CD14-positive monocyte (primary cell): ENCODE results near the gene AGAP1. TPM values are rescaled to one million over a fixed set of nuclear protein-coding genes. Genes with fewer than 3 reads are reported as not detected.

Source experiments
- DNase-seq, 3 donors: peaks; one replicate each; pipeline ENCODE4 v3.0.0-alpha.2; 2011 to 2022
- H2AFZ ChIP-seq: 2 replicates; pipeline ENCODE4 v1.6.0; 2012; ENCODE audit warnings: mild to moderate bottlenecking, low read depth, low read length, inconsistent platforms; ENCODE audit not compliant: insufficient read depth, poor library complexity, severe bottlenecking
- H3K27ac ChIP-seq, 2 donors: 1 replicate in 1 of 2; 2 replicates in 1 of 2; pipeline ENCODE4 v1.5.1; 2012 to 2013; ENCODE audit warnings: low read length in 2 of 2, control low read depth in 1 of 2, inconsistent platforms in 1 of 2, low read depth in 1 of 2, mild to moderate bottlenecking in 1 of 2
- H3K27me3 ChIP-seq, 2 donors: one replicate each; pipeline versions ENCODE4 v1.6.0 to v1.6.1; 2011 to 2013; ENCODE audit warnings: low read length in 2 of 2; ENCODE audit not compliant: control insufficient read depth in 2 of 2, insufficient read depth in 2 of 2
- H3K36me3 ChIP-seq, 2 donors: replicated peaks in 1 of 2; 1 replicate in 1 of 2; 2 replicates in 1 of 2; pipeline versions ENCODE4 v1.5.1 to v1.6.1; 2012 to 2013; ENCODE audit warnings: low read length in 2 of 2, control low read depth in 1 of 2, inconsistent platforms in 1 of 2, mild to moderate bottlenecking in 1 of 2; ENCODE audit not compliant: insufficient read depth in 2 of 2, control insufficient read depth in 1 of 2
- H3K4me1 ChIP-seq, 2 donors: 1 replicate in 1 of 2; 2 replicates in 1 of 2; pipeline versions ENCODE4 v1.5.1 to v1.6.1; 2012 to 2013; ENCODE audit warnings: low read length in 2 of 2, control low read depth in 1 of 2, inconsistent platforms in 1 of 2, mild to moderate bottlenecking in 1 of 2, moderate library complexity in 1 of 2; ENCODE audit not compliant: insufficient read depth in 2 of 2, control insufficient read depth in 1 of 2
- H3K4me2 ChIP-seq: replicated peaks from 2 replicates; pipeline ENCODE3; 2012; ENCODE audit warnings: low read length, moderate library complexity, mild to moderate bottlenecking; ENCODE audit not compliant: poor library complexity, severe bottlenecking; ENCODE audit errors: extremely low read depth
- H3K4me3 ChIP-seq, 3 experiments: fragments of 200-600 bp in 1 of 3; sonication (generic) in 1 of 3; replicated peaks in 1 of 3; 1 replicate in 2 of 3; 2 replicates in 1 of 3; pipeline ENCODE4 v1.5.1; 2011 to 2013; ENCODE audit warnings: low read length in 3 of 3, mild to moderate bottlenecking in 3 of 3, control low read depth in 2 of 3, low read depth in 2 of 3, inconsistent platforms in 1 of 3, moderate library complexity in 1 of 3
- H3K79me2 ChIP-seq: 2 replicates; pipeline ENCODE4 v1.6.0; 2012; ENCODE audit warnings: mild to moderate bottlenecking, control low read depth, inconsistent platforms, low read length, moderate library complexity; ENCODE audit not compliant: insufficient read depth
- H3K9ac ChIP-seq: 2 replicates; pipeline ENCODE4 v1.6.0; 2017; ENCODE audit warnings: low read length, mild to moderate bottlenecking; ENCODE audit not compliant: insufficient read depth, poor library complexity, severe bottlenecking
- H3K9me3 ChIP-seq, 2 donors: replicated peaks in 1 of 2; 1 replicate in 1 of 2; 2 replicates in 1 of 2; pipeline versions ENCODE4 v1.5.1 to v1.6.1; 2012 to 2013; ENCODE audit warnings: low read length in 2 of 2, control low read depth in 1 of 2; ENCODE audit not compliant: control insufficient read depth in 1 of 2, insufficient read depth in 1 of 2
- H4K20me1 ChIP-seq: 2 replicates; pipeline ENCODE4 v1.6.0; 2012; ENCODE audit warnings: mild to moderate bottlenecking, low read length, control low read depth, moderate library complexity; ENCODE audit not compliant: insufficient read depth
- H3K27ac Mint-ChIP-seq, 7 donors: one replicate each; pipeline ENCODE4 v1.8.0; 2020; ENCODE audit warnings: mild to moderate bottlenecking in 7 of 7, mixed read lengths in 7 of 7, moderate library complexity in 6 of 7, inconsistent platforms in 2 of 7
- H3K27me3 Mint-ChIP-seq, 3 donors: one replicate each; pipeline ENCODE4 v1.8.0; 2021 to 2022; ENCODE audit warnings: low read depth in 3 of 3, mild to moderate bottlenecking in 3 of 3, mixed read lengths in 3 of 3, moderate library complexity in 3 of 3, inconsistent platforms in 1 of 3
- H3K36me3 Mint-ChIP-seq, 2 donors: one replicate each; pipeline ENCODE4 v1.8.0; 2020; ENCODE audit warnings: mixed read lengths in 2 of 2, inconsistent platforms in 1 of 2, mild to moderate bottlenecking in 1 of 2
- H3K4me1 Mint-ChIP-seq: one replicate; pipeline ENCODE4 v1.8.0; 2020; ENCODE audit warnings: mild to moderate bottlenecking, mixed read lengths
- H3K4me3 Mint-ChIP-seq, 2 donors: one replicate each; pipeline ENCODE4 v1.8.0; 2020; ENCODE audit warnings: mild to moderate bottlenecking in 2 of 2, mixed read lengths in 2 of 2, moderate library complexity in 1 of 2
- H3K9me3 Mint-ChIP-seq, 7 donors: one replicate each; pipeline ENCODE4 v1.8.0; 2020 to 2022; ENCODE audit warnings: mixed read lengths in 7 of 7, mild to moderate bottlenecking in 6 of 7, moderate library complexity in 6 of 7, inconsistent platforms in 2 of 7
- WGBS: methylation state at CpG from one replicate; pipeline ENCODE4 v1.1.5; 2013; ENCODE audit warnings: missing lambda C conversion rate; ENCODE audit not compliant: insufficient coverage; 5-methylcytosine and 5-hydroxymethylcytosine counted together
- intact Hi-C, 2 donors: fragments of 100-400 bp; cut with micrococcal nuclease; formaldehyde crosslinking; loops; one replicate each; pipeline versions ENCODE4 v1.15.0 to v1.15.1; 2023
- polyA plus RNA-seq, 3 donors: library from polyadenylated mRNA; depleted of rRNA in 1 of 3; unstranded in 2 of 3; stranded (reverse) in 1 of 3; fragments of 300-500 nt in 2 of 3; fragments of >200 nt in 1 of 3; fragmentation: Illumina TruSeq in 2 of 3; gene quantifications; 1 replicate in 2 of 3; 2 replicates in 1 of 3; pipeline ENCODE4 v1.2.3, GENCODE V29; 2012 to 2021
- TF ChIP-seq, protein P1 (sequence below): fragments of 200-600 bp; IDR thresholded peaks from one replicate; pipeline ENCODE4 v1.8.0; 2022; ENCODE audit warnings: antibody characterized with exemption, mild to moderate bottlenecking

AGAP1 gene
- polyA plus RNA-seq, 3 donors, result 0.12 TPM; not detected in 2

DNA sequence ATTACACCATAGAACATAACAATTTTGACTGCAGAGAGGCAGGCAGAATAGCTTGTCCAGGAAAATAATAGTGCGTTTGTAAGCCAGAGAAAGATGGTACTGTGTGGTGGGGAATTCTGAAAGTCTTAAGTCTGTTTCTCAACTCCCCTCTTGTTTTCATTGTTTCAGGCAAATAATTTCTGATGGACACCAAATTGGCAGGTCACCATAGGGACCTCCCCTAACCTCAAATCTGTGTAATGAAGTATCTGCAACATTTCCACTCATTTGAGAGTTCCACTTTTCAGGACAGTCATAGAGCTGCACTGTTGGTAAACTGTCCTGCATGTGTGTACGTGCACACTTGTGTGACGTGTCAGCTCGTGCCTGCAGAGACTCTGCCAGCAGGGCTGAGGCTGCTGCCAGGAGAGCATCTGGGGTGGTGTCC is 195.6 kb downstream of the AGAP1 start:
- TF ChIP-seq, protein P1, sequence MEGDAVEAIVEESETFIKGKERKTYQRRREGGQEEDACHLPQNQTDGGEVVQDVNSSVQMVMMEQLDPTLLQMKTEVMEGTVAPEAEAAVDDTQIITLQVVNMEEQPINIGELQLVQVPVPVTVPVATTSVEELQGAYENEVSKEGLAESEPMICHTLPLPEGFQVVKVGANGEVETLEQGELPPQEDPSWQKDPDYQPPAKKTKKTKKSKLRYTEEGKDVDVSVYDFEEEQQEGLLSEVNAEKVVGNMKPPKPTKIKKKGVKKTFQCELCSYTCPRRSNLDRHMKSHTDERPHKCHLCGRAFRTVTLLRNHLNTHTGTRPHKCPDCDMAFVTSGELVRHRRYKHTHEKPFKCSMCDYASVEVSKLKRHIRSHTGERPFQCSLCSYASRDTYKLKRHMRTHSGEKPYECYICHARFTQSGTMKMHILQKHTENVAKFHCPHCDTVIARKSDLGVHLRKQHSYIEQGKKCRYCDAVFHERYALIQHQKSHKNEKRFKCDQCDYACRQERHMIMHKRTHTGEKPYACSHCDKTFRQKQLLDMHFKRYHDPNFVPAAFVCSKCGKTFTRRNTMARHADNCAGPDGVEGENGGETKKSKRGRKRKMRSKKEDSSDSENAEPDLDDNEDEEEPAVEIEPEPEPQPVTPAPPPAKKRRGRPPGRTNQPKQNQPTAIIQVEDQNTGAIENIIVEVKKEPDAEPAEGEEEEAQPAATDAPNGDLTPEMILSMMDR, result no peak
- DNase-seq, result no peak
- Mint-ChIP-seq H3K4me3 (no peak overlapping the region), H3K27me3 (peaks cover 0 to 10% (median 8%) of the 10 kb centered on the region in 3 donors), H3K27ac (no peak overlapping the region), H3K36me3 (no peaks in the 10 kb centered on the region), H3K9me3 (peaks cover 0 to 6% (median 0%) of the 10 kb centered on the region in 7 donors), H3K4me1 (no peaks in the 10 kb centered on the region)
- Histone ChIP-seq H3K4me3 (no peak overlapping the region), H3K79me2 (no peaks in the 10 kb centered on the region), H4K20me1 (no peaks in the 10 kb centered on the region), H3K36me3 (no peaks in the 10 kb centered on the region), H3K4me2 (no peak overlapping the region), H3K4me1 (no peaks in the 10 kb centered on the region), H2AFZ (no peak overlapping the region), H3K27ac (no peak overlapping the region), H3K27me3 (no peaks in the 10 kb centered on the region), H3K9ac (no peak overlapping the region), H3K9me3 (no peaks in the 10 kb centered on the region)
- intact Hi-C loops, result no loop called here
- 94% methylated on average over 3 of the region's 4 CpGs for WGBS

DNA sequence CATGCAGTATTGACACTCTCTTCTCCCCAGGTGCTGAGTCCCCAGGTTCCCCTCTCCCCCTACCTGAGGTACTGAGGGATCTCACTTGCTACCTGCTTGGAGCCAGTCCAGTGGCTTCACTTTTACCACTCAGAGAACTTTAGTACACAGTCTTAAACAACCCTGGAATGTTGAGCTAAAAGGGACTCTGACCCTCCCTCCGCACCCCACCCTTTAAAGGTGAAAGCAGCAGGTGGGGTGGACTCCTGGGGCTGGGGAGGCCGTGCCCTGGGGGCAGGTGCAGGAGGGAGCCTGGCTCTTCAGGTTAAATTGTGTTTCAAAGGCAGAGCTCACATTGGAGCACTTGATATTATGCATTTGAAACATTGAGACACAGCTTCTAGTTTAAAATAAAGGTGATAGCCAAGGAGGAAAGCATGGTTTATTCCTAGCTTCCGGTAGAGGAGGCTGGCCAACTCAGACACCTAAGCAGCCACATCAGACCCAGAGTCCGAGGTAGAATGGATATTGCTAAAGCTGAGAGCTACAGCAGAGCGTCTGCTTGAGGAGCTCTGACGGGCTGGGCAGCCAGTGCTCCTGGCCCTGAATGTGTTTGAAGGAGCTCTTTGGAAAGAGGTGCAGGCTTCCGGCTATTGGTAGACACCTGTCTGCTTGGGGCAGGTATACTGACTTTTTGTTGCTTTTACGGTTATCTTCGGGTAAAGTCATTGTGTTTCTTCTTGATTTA is 196.4 kb downstream of the AGAP1 start:
- no peaks in the 10 kb centered on the region for H3K4me1 Mint-ChIP-seq
- DNase-seq, result no peak
- Histone ChIP-seq H3K27ac (no peak overlapping the region), H3K9me3 (no peaks in the 10 kb centered on the region), H3K4me2 (no peak overlapping the region), H3K79me2 (no peaks in the 10 kb centered on the region), H2AFZ (no peak overlapping the region), H4K20me1 (no peaks in the 10 kb centered on the region), H3K27me3 (no peaks in the 10 kb centered on the region), H3K4me3 (no peak overlapping the region), H3K36me3 (no peaks in the 10 kb centered on the region), H3K4me1 (no peaks in the 10 kb centered on the region), H3K9ac (no peak overlapping the region)
- no peak overlapping the region for H3K27ac Mint-ChIP-seq
- WGBS, result 95% methylated on average over 6 of the region's 9 CpGs
- H3K36me3 Mint-ChIP-seq, result no peaks in the 10 kb centered on the region
- peaks cover 0 to 6% (median 0%) of the 10 kb centered on the region in 7 donors for H3K9me3 Mint-ChIP-seq
- H3K27me3 Mint-ChIP-seq, result peaks cover 0 to 9% (median 8%) of the 10 kb centered on the region in 3 donors
- no peak overlapping the region for H3K4me3 Mint-ChIP-seq
- TF ChIP-seq, protein P1, result no peak
- intact Hi-C loops, result no loop called here
